Body of pancreas (tissue), 4 donors: Measurements from ENCODE around the gene VAV1.

Experiments
- POLR2A ChIP-seq, 3 donors: fragments of 450-650 bp; IDR thresholded peaks; one replicate each; pipeline ENCODE4 v1.6.1; 2016; ENCODE audit warnings: antibody characterized with exemption in 3 of 3, mild to moderate bottlenecking in 2 of 3
- TF ChIP-seq, protein P1 (sequence below), 7 experiments: fragments of 450-650 bp in 4 of 7; fragments of 200-600 bp in 3 of 7; sonication (generic) in 3 of 7; IDR thresholded peaks; one replicate each; pipeline ENCODE4 v1.5.1; 2016 to 2019; ENCODE audit warnings: antibody characterized with exemption in 7 of 7

DNA sequence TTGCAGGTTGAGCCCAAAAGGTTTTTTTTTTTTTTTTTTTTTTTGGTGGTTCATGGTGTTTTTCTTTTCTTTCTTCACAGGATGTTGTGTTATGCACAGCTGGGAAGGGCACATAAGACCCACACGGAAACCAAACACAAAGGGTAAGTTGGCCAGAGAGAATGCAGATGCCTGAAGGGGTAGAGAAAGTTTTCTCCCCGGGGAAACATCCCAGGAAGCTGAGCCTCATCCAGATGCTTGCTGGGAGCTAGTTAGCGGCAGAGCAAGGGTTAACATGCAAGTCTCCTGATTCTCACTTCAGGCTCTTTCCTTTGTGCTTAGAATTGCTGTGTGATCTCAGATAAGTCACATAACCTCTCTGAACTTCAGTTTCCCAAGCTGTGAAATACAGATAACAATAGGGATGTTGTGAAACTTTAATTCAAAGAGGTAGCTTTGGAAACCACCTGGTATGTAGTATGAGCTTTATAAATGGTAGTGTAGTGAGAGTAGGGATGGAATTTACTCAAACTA, 117.9 kb downstream of the VAV1 start:
- TF ChIP-seq, protein P1, sequence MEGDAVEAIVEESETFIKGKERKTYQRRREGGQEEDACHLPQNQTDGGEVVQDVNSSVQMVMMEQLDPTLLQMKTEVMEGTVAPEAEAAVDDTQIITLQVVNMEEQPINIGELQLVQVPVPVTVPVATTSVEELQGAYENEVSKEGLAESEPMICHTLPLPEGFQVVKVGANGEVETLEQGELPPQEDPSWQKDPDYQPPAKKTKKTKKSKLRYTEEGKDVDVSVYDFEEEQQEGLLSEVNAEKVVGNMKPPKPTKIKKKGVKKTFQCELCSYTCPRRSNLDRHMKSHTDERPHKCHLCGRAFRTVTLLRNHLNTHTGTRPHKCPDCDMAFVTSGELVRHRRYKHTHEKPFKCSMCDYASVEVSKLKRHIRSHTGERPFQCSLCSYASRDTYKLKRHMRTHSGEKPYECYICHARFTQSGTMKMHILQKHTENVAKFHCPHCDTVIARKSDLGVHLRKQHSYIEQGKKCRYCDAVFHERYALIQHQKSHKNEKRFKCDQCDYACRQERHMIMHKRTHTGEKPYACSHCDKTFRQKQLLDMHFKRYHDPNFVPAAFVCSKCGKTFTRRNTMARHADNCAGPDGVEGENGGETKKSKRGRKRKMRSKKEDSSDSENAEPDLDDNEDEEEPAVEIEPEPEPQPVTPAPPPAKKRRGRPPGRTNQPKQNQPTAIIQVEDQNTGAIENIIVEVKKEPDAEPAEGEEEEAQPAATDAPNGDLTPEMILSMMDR (IDR thresholded peaks at IDR 0.05) = no peak
- no peak for TF ChIP-seq POLR2A (IDR thresholded peaks at IDR 0.05)
